Measurements from ENCODE around the gene HARBI1. TPM values are rescaled to one million over a fixed set of nuclear protein-coding genes. Genes with fewer than 3 reads are reported as not detected.

The HARBI1 gene
- total RNA-seq, 1 donor from 2014 or later: 1.5 TPM

GRCh38 chr11:46630237-46630636 is 13.2 kb upstream of the HARBI1 start:
- peaks cover 7% of the 10 kb centered on the region for H3K4me1 ChIP-seq
- intact Hi-C loops (cut with DNase I): no loop called here
- TF ChIP-seq POLR2A (IDR thresholded peaks at IDR 0.05) (no peak), CTCF (IDR thresholded peaks at IDR 0.05) (no peak), POLR2AphosphoS5 (IDR thresholded peaks at IDR 0.05; ENCODE audit: insufficient read depth in 1 of 2, low read depth in 1 of 2) (no peak)
- H3K9me3 ChIP-seq: no peaks in the 10 kb centered on the region
- H3K4me3 ChIP-seq: no peak overlapping the region
- H3K27ac ChIP-seq: no peak overlapping the region
- DNase-seq (ENCODE audit: extremely low spot score in 2 of 2): no peak
- H3K27me3 ChIP-seq: no peaks in the 10 kb centered on the region
- H3K36me3 ChIP-seq: peaks cover 0 to 28% of the 10 kb centered on the region in 2 donors

GRCh38 chr11:46628961-46629360 is 11.9 kb upstream of the HARBI1 start:
- no peak for DNase-seq (ENCODE audit: extremely low spot score in 2 of 2)
- Histone ChIP-seq H3K36me3 (peaks cover 0 to 33% of the 10 kb centered on the region in 2 donors), H3K9me3 (no peaks in the 10 kb centered on the region), H3K4me1 (peaks cover 7% of the 10 kb centered on the region), H3K4me3 (no peak overlapping the region), H3K27ac (no peak overlapping the region), H3K27me3 (no peaks in the 10 kb centered on the region)
- no peak for TF ChIP-seq POLR2AphosphoS5 (IDR thresholded peaks at IDR 0.05; ENCODE audit: insufficient read depth in 1 of 2, low read depth in 1 of 2)
- TF ChIP-seq CTCF (IDR thresholded peaks at IDR 0.05): no peak
- TF ChIP-seq POLR2A (IDR thresholded peaks at IDR 0.05): no peak
- intact Hi-C loops (cut with DNase I): no loop called here

- Histone ChIP-seq H3K4me1 (peaks cover 13% of the 10 kb centered on the region), H3K4me3 (no peak overlapping the region), H3K9me3 (no peaks in the 10 kb centered on the region), H3K27ac (no peak overlapping the region), H3K27me3 (no peaks in the 10 kb centered on the region), H3K36me3 (peaks cover 0 to 27% of the 10 kb centered on the region in 2 donors)
- DNase-seq (ENCODE audit: extremely low spot score in 2 of 2): no peak
- intact Hi-C loops (cut with DNase I): no loop called here
- TF ChIP-seq CTCF (IDR thresholded peaks at IDR 0.05): no peak
- TF ChIP-seq POLR2AphosphoS5 (IDR thresholded peaks at IDR 0.05; ENCODE audit: insufficient read depth in 1 of 2, low read depth in 1 of 2): no peak
- no peak for TF ChIP-seq POLR2A (IDR thresholded peaks at IDR 0.05)
Observed at GRCh38 chr11:46625406-46625805, 8.4 kb upstream of the HARBI1 start.

- Histone ChIP-seq H3K4me1 (peaks cover 35% of the 10 kb centered on the region), H3K36me3 (peaks cover 0 to 6% of the 10 kb centered on the region in 2 donors), H3K4me3 (peak overlapping the region in 1 of 2 donors; percentile 73), H3K27me3 (no peaks in the 10 kb centered on the region), H3K27ac (no peak overlapping the region), H3K9me3 (no peaks in the 10 kb centered on the region)
- intact Hi-C loops (cut with DNase I): loop anchor here (5.0 to 10.0 kb wide), 2 partner anchors 88 to 234 kb away; partner anchors contain the start of gene MDK
- TF ChIP-seq POLR2AphosphoS5 (IDR thresholded peaks at IDR 0.05; ENCODE audit: insufficient read depth in 1 of 2, low read depth in 1 of 2): no peak
- no peak for TF ChIP-seq POLR2A (IDR thresholded peaks at IDR 0.05)
- TF ChIP-seq CTCF (IDR thresholded peaks at IDR 0.05): no peak
- no peak for DNase-seq (ENCODE audit: extremely low spot score in 2 of 2)
Observed at GRCh38 chr11:46618837-46619236, 1.8 kb upstream of the HARBI1 start.

- no peak for DNase-seq (ENCODE audit: extremely low spot score in 2 of 2)
- peak overlapping the region; percentile 89 for H3K27ac ChIP-seq
- intact Hi-C loops (cut with DNase I): loop anchor here (5.0 to 10.0 kb wide), 2 partner anchors 89 to 233 kb away; partner anchors contain the start of gene MDK
- H3K4me1 ChIP-seq: peaks cover 30% of the 10 kb centered on the region
- H3K9me3 ChIP-seq: no peaks in the 10 kb centered on the region
- H3K4me3 ChIP-seq: peak overlapping the region; percentile 73 to 89
- H3K27me3 ChIP-seq: no peaks in the 10 kb centered on the region
- peaks cover 0 to 6% of the 10 kb centered on the region in 2 donors for H3K36me3 ChIP-seq
- TF ChIP-seq POLR2AphosphoS5 (IDR thresholded peaks at IDR 0.05; ENCODE audit: insufficient read depth in 1 of 2, low read depth in 1 of 2) (no peak), CTCF (IDR thresholded peaks at IDR 0.05) (no peak), POLR2A (IDR thresholded peaks at IDR 0.05) (no peak)
Observed at GRCh38 chr11:46617972-46618314, 916 bp upstream of the HARBI1 start.

All from vagina (tissue), 2 donors.